OCI-LY1 (cell line): ENCODE data around the gene RASAL2.

Source experiments
- EZH2 ChIP-seq: fragments of 200-600 bp; sonication (generic), shearing (Covaris generic); IDR thresholded peaks from 2 replicates; pipeline ENCODE4 v1.8.0; 2017; ENCODE audit warnings: borderline replicate concordance, mixed run types, mild to moderate bottlenecking, antibody characterized with exemption, low read length, moderate library complexity, mixed read lengths
- TF ChIP-seq, protein P1 (sequence below): fragments of 200-600 bp; sonication (generic), shearing (Covaris generic); IDR thresholded peaks from 2 replicates; pipeline ENCODE4 v1.5.1; 2017; ENCODE audit warnings: mild to moderate bottlenecking, antibody characterized with exemption, low read length, moderate library complexity, mixed read lengths

DNA sequence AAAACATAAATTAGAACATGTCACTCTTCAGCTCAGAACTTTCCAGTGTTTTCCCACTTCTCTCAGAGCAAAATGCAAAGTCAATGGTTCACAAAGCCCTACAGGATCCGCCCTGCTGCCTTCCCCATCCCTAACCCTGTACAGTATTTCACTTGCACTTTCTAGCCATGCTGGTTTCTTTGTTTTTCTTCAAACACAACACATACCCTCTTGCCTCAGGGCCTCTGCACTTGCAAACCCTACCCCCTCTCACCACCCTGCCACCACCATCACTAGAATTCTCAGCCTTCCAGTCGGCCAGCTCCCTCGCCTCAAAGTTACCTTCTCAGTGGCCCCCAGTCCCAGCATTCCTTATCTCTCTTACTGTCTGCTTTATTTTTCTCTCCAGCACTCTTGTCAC is 436.6 kb downstream of the RASAL2 start:
- TF ChIP-seq, protein P1, sequence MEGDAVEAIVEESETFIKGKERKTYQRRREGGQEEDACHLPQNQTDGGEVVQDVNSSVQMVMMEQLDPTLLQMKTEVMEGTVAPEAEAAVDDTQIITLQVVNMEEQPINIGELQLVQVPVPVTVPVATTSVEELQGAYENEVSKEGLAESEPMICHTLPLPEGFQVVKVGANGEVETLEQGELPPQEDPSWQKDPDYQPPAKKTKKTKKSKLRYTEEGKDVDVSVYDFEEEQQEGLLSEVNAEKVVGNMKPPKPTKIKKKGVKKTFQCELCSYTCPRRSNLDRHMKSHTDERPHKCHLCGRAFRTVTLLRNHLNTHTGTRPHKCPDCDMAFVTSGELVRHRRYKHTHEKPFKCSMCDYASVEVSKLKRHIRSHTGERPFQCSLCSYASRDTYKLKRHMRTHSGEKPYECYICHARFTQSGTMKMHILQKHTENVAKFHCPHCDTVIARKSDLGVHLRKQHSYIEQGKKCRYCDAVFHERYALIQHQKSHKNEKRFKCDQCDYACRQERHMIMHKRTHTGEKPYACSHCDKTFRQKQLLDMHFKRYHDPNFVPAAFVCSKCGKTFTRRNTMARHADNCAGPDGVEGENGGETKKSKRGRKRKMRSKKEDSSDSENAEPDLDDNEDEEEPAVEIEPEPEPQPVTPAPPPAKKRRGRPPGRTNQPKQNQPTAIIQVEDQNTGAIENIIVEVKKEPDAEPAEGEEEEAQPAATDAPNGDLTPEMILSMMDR = no peak
- TF ChIP-seq EZH2 = no peak
